HUES48 (cell line): Measurements from ENCODE around the gene DIP2B.
"Not testable (repeated sequence)": the region's sequence is repeated elsewhere in the genome, so short reads cannot be mapped to it uniquely, and the experiment has no call there.

Source experiments
- H3K27ac ChIP-seq: one replicate; pipeline ENCODE4 v1.7.0; 2013; ENCODE audit warnings: low read depth, low read length, inconsistent platforms
- H3K27me3 ChIP-seq: 2 replicates; pipeline ENCODE4 v1.6.1; 2013; ENCODE audit warnings: mild to moderate bottlenecking, low read length; ENCODE audit not compliant: control insufficient read depth, insufficient read depth
- H3K36me3 ChIP-seq: 2 replicates; pipeline ENCODE4 v1.6.1; 2013; ENCODE audit warnings: low read length; ENCODE audit not compliant: control insufficient read depth, insufficient read depth
- H3K4me1 ChIP-seq: 2 replicates; pipeline ENCODE4 v1.6.1; 2013; ENCODE audit warnings: mild to moderate bottlenecking, low read length; ENCODE audit not compliant: control insufficient read depth, insufficient read depth
- H3K4me3 ChIP-seq: 2 replicates; pipeline ENCODE4 v1.5.1; 2013; ENCODE audit warnings: mild to moderate bottlenecking, low read depth, low read length
- H3K9ac ChIP-seq: 2 replicates; pipeline ENCODE4 v1.6.1; 2013; ENCODE audit warnings: mild to moderate bottlenecking, low read depth, low read length, moderate library complexity
- H3K9me3 ChIP-seq: 2 replicates; pipeline ENCODE4 v1.6.1; 2013; ENCODE audit warnings: low read length; ENCODE audit not compliant: control insufficient read depth, insufficient read depth

Gene DIP2B

DNA sequence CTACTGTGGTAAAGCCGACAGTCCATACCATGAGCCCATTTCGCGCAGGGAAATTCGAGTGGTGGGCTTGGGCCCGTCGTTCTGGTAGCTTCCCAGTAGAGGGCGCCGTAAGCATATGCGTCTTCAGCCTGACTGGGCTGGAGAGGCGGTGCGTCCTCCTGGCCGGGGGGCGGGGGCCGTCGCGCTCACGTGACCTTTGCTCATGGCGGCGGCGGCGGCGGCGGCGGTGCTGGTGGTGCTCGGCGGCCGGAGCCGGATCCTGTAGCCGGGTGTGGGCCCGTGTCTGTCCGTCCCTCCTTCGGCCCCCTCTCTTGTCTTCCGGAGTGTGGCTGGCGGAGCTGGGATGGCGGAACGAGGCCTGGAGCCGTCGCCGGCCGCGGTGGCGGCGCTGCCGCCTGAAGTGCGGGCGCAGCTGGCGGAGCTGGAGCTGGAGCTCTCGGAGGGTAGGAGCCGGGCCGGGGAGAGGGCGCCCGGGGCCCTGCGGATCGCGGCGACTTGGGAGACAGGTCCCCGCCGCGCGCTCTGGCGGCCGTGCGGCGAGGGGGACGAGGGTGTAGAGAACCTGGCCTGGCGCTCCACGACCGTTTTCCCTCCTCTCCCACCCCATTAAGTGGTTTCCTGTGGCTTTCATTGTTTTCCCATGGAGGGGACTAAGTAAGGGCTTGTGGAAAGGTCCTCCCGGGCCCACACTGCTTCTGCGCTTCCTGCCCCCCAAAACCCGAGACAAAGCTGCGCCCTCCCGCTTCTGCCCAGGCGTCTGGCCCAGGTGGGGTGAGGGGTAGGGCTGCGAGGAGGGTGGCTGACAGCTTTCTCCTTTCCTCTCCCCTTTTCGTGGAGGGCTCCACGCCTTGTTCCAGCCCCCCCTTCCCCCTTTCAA, at the start of gene DIP2B:
Gene DIP2B, plus strand, starts transcription at position 188 of the 877 bp plus-strand sequence. Its CDS starts 156 bp downstream, at position 344.
- Histone ChIP-seq H3K9ac (peak within 1 kb of the TSS; percentile 90), H3K9me3 (peaks cover 4% of the 10 kb centered on the region; the same call in 1 of the 2 replicates), H3K4me3 (peak within 1 kb of the TSS; percentile 96), H3K36me3 (no peaks in the 10 kb centered on the region), H3K27ac (peak within 1 kb of the TSS; percentile 87), H3K27me3 (no peaks in the 10 kb centered on the region), H3K4me1 (peaks cover 18% of the 10 kb centered on the region)

GRCh38 chr12:50458606-50459005, 46.2 kb upstream of the DIP2B start:
- H3K27me3 ChIP-seq, result no peaks in the 10 kb centered on the region
- peaks cover 76% of the 10 kb centered on the region for H3K36me3 ChIP-seq
- no peaks in the 10 kb centered on the region for H3K4me1 ChIP-seq
- no peak overlapping the region for H3K9ac ChIP-seq
- H3K9me3 ChIP-seq, result no peaks in the 10 kb centered on the region
- H3K27ac ChIP-seq, result no peak overlapping the region
- H3K4me3 ChIP-seq, result no peak overlapping the region

- Histone ChIP-seq H3K27me3 (no peaks in the 10 kb centered on the region), H3K36me3 (peaks cover 83% of the 10 kb centered on the region), H3K4me1 (no peaks in the 10 kb centered on the region), H3K27ac (no peak overlapping the region), H3K9me3 (no peaks in the 10 kb centered on the region), H3K4me3 (no peak overlapping the region), H3K9ac (no peak overlapping the region)
Observed at GRCh38 chr12:50467439-50467838, 37.3 kb upstream of the DIP2B start.

GRCh38 chr12:50477241-50477832, 27.4 kb upstream of the DIP2B start:
- no peak overlapping the region for H3K4me3 ChIP-seq
- no peaks in the 10 kb centered on the region for H3K9me3 ChIP-seq
- no peak overlapping the region for H3K27ac ChIP-seq
- H3K27me3 ChIP-seq, result no peaks in the 10 kb centered on the region
- peaks cover 4% of the 10 kb centered on the region for H3K4me1 ChIP-seq
- peaks cover 59% of the 10 kb centered on the region for H3K36me3 ChIP-seq
- H3K9ac ChIP-seq, result no peak overlapping the region

DNA sequence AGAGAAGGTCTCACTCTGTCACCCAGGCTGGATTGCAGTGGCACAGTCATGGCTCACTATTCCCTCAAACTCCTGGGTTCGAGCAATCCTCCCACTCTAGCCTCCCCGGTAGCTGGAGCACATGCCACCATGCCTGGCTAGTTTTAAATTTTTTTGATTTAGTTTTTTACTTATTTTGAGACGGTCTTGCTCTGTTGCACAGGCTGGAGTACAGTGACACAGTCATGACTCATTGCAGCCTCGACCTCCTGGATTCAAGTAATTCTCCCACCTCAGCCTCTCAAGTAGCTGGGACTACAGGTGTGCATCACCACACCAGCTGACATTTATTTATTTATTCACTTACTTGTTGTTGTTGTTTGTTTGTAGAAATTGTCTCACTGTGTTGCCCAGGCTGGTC, 22.2 kb upstream of the DIP2B start:
- Histone ChIP-seq H3K9ac (no peak overlapping the region), H3K9me3 (no peaks in the 10 kb centered on the region), H3K4me3 (no peak overlapping the region), H3K27ac (no peak overlapping the region), H3K4me1 (peaks cover 4% of the 10 kb centered on the region), H3K36me3 (peaks cover 10% of the 10 kb centered on the region), H3K27me3 (no peaks in the 10 kb centered on the region)

- Histone ChIP-seq H3K27me3 (no peaks in the 10 kb centered on the region), H3K9ac (no peak overlapping the region), H3K36me3 (0 out of 2 replicates have a peak, but pooled peaks cover under 1% of the 10 kb centered on the region), H3K4me3 (no peak overlapping the region), H3K27ac (no peak overlapping the region), H3K4me1 (peaks cover 4% of the 10 kb centered on the region), H3K9me3 (no peaks in the 10 kb centered on the region)
Observed at GRCh38 chr12:50483488-50483887, 21.3 kb upstream of the DIP2B start.

DNA sequence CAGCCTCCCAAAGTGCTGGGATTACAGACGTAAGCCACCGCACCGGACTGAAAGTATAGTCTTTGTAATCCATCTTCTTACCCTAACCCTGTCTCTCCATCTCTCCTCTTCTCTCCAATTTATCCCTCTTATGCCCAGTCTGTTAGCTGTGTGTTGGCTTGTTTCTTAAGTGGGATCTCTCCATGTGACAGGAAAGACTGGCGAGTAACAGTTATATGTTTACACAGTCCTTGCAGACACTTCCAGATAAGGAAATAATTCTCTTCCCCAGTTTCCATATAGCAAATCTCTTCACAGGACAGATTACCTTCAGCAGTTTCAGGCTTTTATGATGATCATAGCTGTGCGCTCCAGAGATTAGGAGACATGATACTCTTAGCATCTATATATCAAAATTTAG, 16.0 kb upstream of the DIP2B start:
- Histone ChIP-seq H3K27ac (no peak overlapping the region), H3K36me3 (no peaks in the 10 kb centered on the region)

GRCh38 chr12:50498119-50498518, 6.7 kb upstream of the DIP2B start:
- not testable (repeated sequence) for H3K27ac ChIP-seq, H3K4me3 ChIP-seq, H3K4me1 ChIP-seq, H3K36me3 ChIP-seq, H3K9ac ChIP-seq, H3K27me3 ChIP-seq
- H3K9me3 ChIP-seq, result peaks cover 16% of the 10 kb centered on the region

More for the DNA sequence above, 16.0 kb upstream of the DIP2B start:
- Histone ChIP-seq H3K9me3 (peaks cover 7% of the 10 kb centered on the region), H3K4me3 (no peak overlapping the region), H3K27me3 (no peaks in the 10 kb centered on the region), H3K9ac (no peak overlapping the region), H3K4me1 (no peaks in the 10 kb centered on the region)

DNA sequence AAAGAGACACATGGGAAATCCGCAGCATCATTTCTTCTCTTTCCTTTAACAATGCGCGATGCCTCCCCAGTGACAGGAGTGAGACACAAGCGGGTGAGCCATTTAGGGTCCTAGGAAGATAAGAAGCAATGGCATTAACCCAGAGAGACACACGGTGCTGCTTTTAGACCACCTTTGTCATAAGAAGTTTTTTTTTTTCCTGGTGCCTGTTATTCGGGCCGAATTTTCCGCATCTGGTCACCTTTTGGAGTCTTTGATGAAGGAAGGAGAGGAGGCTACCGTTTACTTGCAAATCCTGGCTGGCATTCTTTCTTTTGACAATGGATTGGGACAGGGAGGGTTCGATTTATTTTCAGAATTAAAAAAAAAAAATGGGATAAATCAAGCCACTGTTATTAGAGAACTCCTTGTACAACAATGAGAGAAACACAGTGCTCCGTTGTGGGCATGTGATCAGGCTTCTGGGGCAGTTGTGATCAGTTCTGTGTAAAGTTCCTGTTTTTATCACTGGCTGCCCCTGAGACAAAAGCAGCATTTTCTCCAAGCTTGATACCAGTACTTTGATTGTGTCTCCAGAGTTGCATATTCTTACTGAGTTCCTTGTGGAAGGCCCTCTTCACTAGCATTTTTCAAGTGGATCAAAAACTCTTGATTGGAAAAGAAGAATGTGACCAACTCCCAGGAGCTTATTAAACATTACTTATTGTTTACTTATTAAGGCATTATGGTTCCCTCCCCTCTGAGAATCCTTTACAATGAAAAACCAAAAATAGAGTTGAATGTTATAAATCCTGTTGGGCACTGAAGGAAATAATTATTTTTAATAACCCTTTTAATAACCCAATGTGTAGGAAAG, 1.1 kb downstream of the DIP2B start:
- H3K4me1 ChIP-seq, result peaks cover 18% of the 10 kb centered on the region
- peak overlapping the region; percentile 90 for H3K9ac ChIP-seq
- H3K27ac ChIP-seq, result peak overlapping the region; percentile 87
- H3K4me3 ChIP-seq, result peak overlapping the region; percentile 96
- no peaks in the 10 kb centered on the region for H3K27me3 ChIP-seq
- H3K36me3 ChIP-seq, result no peaks in the 10 kb centered on the region
- peaks cover under 1% of the 10 kb centered on the region; the same call in 1 of the 2 replicates for H3K9me3 ChIP-seq

- H3K9ac ChIP-seq, result no peak overlapping the region
- H3K36me3 ChIP-seq, result no peaks in the 10 kb centered on the region
- no peak overlapping the region for H3K27ac ChIP-seq
- peak overlapping the region; percentile 96; the same call in 1 of the 2 replicates for H3K4me3 ChIP-seq
- H3K4me1 ChIP-seq, result peaks cover 18% of the 10 kb centered on the region
- no peaks in the 10 kb centered on the region for H3K27me3 ChIP-seq
- H3K9me3 ChIP-seq, result no peaks in the 10 kb centered on the region
Observed at GRCh38 chr12:50506753-50507473, 2.1 kb downstream of the DIP2B start.
